H9 (cell line): ENCODE results near the gene RALGAPA2. TPM values are rescaled to one million over a fixed set of nuclear protein-coding genes. Genes with fewer than 3 reads are reported as not detected.

ENCODE experiments used
- DNase-seq: peaks from one replicate; pipeline ENCODE4 v3.0.0-alpha.2; 2017
- H2AFZ ChIP-seq: one replicate; pipeline ENCODE4 v1.6.1; 2013; ENCODE audit warnings: mild to moderate bottlenecking, low read length, control low read depth, moderate library complexity
- H2AK5ac ChIP-seq: 2 replicates; pipeline ENCODE4 v1.6.1; 2013; ENCODE audit warnings: low read length, control low read depth, mixed read lengths; ENCODE audit not compliant: insufficient read length
- H2BK120ac ChIP-seq: one replicate; pipeline ENCODE4 v1.6.1; 2013; ENCODE audit warnings: low read depth, mild to moderate bottlenecking, low read length, control low read depth, inconsistent platforms; ENCODE audit not compliant: poor library complexity, severe bottlenecking
- H2BK12ac ChIP-seq: 2 replicates; pipeline ENCODE4 v1.6.1; 2013; ENCODE audit warnings: low read length, control low read depth, mixed read lengths, low read depth; ENCODE audit not compliant: insufficient read length
- H2BK15ac ChIP-seq: 2 replicates; pipeline ENCODE4 v1.6.1; 2013; ENCODE audit warnings: low read depth, low read length, control low read depth
- H2BK20ac ChIP-seq: one replicate; pipeline ENCODE4 v1.6.1; 2013; ENCODE audit warnings: low read depth, mild to moderate bottlenecking, low read length, control low read depth, inconsistent platforms; ENCODE audit not compliant: poor library complexity, severe bottlenecking
- H2BK5ac ChIP-seq: 2 replicates; pipeline ENCODE4 v1.6.1; 2013; ENCODE audit warnings: low read length, control low read depth, mixed read lengths; ENCODE audit not compliant: insufficient read length
- H3K14ac ChIP-seq: 2 replicates; pipeline ENCODE4 v1.6.1; 2013; ENCODE audit warnings: low read length, control low read depth; ENCODE audit not compliant: insufficient read depth
- H3K18ac ChIP-seq: 2 replicates; pipeline ENCODE4 v1.6.1; 2013; ENCODE audit warnings: low read depth, mild to moderate bottlenecking, mixed read lengths, low read length, control low read depth; ENCODE audit not compliant: insufficient read length
- H3K23ac ChIP-seq: 2 replicates; pipeline ENCODE4 v1.6.1; 2013; ENCODE audit warnings: low read length, control low read depth, mixed read lengths, low read depth; ENCODE audit not compliant: insufficient read length
- H3K23me2 ChIP-seq: 2 replicates; pipeline ENCODE4 v1.6.1; 2013; ENCODE audit warnings: low read depth, mild to moderate bottlenecking, mixed read lengths, low read length, control low read depth; ENCODE audit not compliant: insufficient read length, poor library complexity, severe bottlenecking
- H3K27ac ChIP-seq: 2 replicates; pipeline ENCODE4 v1.5.1; 2013; ENCODE audit warnings: low read length, control low read depth, mixed read lengths, low read depth; ENCODE audit not compliant: insufficient read length
- H3K27me3 ChIP-seq: 2 replicates; pipeline ENCODE4 v1.6.1; 2013; ENCODE audit warnings: low read length, control low read depth, inconsistent platforms; ENCODE audit not compliant: insufficient read depth
- H3K4ac ChIP-seq: 2 replicates; pipeline ENCODE4 v1.6.1; 2013; ENCODE audit warnings: low read depth, mild to moderate bottlenecking, control low read depth, inconsistent platforms, low read length, moderate library complexity
- H3K4me1 ChIP-seq: 2 replicates; pipeline ENCODE4 v1.6.1; 2013; ENCODE audit warnings: low read length, control low read depth, inconsistent platforms; ENCODE audit not compliant: insufficient read depth
- H3K4me2 ChIP-seq: 2 replicates; pipeline ENCODE4 v1.6.1; 2013; ENCODE audit warnings: low read length, control low read depth, mixed read lengths; ENCODE audit not compliant: insufficient read length, insufficient read depth
- H3K56ac ChIP-seq: 2 replicates; pipeline ENCODE4 v1.6.1; 2013; ENCODE audit warnings: low read depth, mild to moderate bottlenecking, mixed read lengths, low read length, control low read depth; ENCODE audit not compliant: insufficient read length
- H3K79me1 ChIP-seq: 2 replicates; pipeline ENCODE4 v1.6.1; 2013; ENCODE audit warnings: low read depth, mild to moderate bottlenecking, moderate library complexity, low read length, control low read depth, inconsistent platforms; ENCODE audit not compliant: insufficient read depth, poor library complexity, severe bottlenecking
- H3K79me2 ChIP-seq: 2 replicates; pipeline ENCODE4 v1.6.1; 2013; ENCODE audit warnings: low read length, control low read depth, inconsistent platforms; ENCODE audit not compliant: insufficient read depth
- H3K9ac ChIP-seq: 2 replicates; pipeline ENCODE4 v1.6.1; 2013; ENCODE audit warnings: low read length, control low read depth, mixed read lengths; ENCODE audit not compliant: insufficient read length; ENCODE audit errors: extremely low read depth
- H3K9me3 ChIP-seq: one replicate; pipeline ENCODE4 v1.6.1; 2013; ENCODE audit warnings: low read depth, low read length, inconsistent platforms; ENCODE audit not compliant: control insufficient read depth
- H3T11ph ChIP-seq: one replicate; pipeline ENCODE4 v1.6.1; 2013; ENCODE audit warnings: mild to moderate bottlenecking, low read length, control low read depth, inconsistent platforms
- H4K20me1 ChIP-seq: one replicate; pipeline ENCODE4 v1.6.1; 2013; ENCODE audit not compliant: control insufficient read depth, insufficient read length, insufficient read depth
- H4K5ac ChIP-seq: 2 replicates; pipeline ENCODE4 v1.6.1; 2013; ENCODE audit warnings: low read depth, mild to moderate bottlenecking, mixed read lengths, low read length, control low read depth; ENCODE audit not compliant: insufficient read length
- H4K8ac ChIP-seq: replicated peaks from 2 replicates; pipeline ENCODE4 v1.6.1; 2013; ENCODE audit warnings: low read length, control low read depth, mixed read lengths, low read depth; ENCODE audit not compliant: insufficient read length
- H4K91ac ChIP-seq: 2 replicates; pipeline ENCODE4 v1.6.1; 2013; ENCODE audit warnings: low read depth, mild to moderate bottlenecking, moderate library complexity, mixed read lengths, low read length, control low read depth; ENCODE audit not compliant: insufficient read length
- H3K27ac Mint-ChIP-seq, 3 experiments: 2 replicates in 2 of 3; 3 replicates in 1 of 3; pipeline ENCODE4 v1.8.0; 2020 to 2021; ENCODE audit warnings: mixed read lengths in 3 of 3, mild to moderate bottlenecking in 1 of 3, moderate library complexity in 1 of 3
- H3K27me3 Mint-ChIP-seq: 2 replicates; pipeline ENCODE4 v1.8.0; 2021; ENCODE audit warnings: low read depth, mild to moderate bottlenecking, moderate library complexity, mixed read lengths
- H3K36me3 Mint-ChIP-seq, 3 experiments: 2 replicates in 2 of 3; 3 replicates in 1 of 3; pipeline ENCODE4 v1.8.0; 2020 to 2021; ENCODE audit warnings: low read depth in 3 of 3, mixed read lengths in 3 of 3; ENCODE audit not compliant: insufficient read depth in 1 of 3
- H3K4me1 Mint-ChIP-seq, 2 experiments: 2 replicates each; pipeline ENCODE4 v1.8.0; 2020; ENCODE audit warnings: mixed read lengths in 2 of 2
- H3K4me3 Mint-ChIP-seq, 2 experiments: 2 replicates in 1 of 2; 3 replicates in 1 of 2; pipeline ENCODE4 v1.8.0; 2020 to 2021; ENCODE audit warnings: mild to moderate bottlenecking in 2 of 2, mixed read lengths in 2 of 2, moderate library complexity in 1 of 2
- H3K9me3 Mint-ChIP-seq, 2 experiments: 2 replicates in 1 of 2; 3 replicates in 1 of 2; pipeline ENCODE4 v1.8.0; 2020; ENCODE audit warnings: mild to moderate bottlenecking in 2 of 2, mixed read lengths in 2 of 2, moderate library complexity in 1 of 2
- CTCF ChIP-seq: fragments of 200-600 bp; sonication (generic); conservative IDR thresholded peaks from 3 replicates; pipeline ENCODE4 v1.8.0; 2021; ENCODE audit warnings: antibody characterized with exemption, mild to moderate bottlenecking
- WGBS: extraction: QIAGEN DNeasy Blood & Tissue Kit; methylation state at CpG from one replicate; pipeline ENCODE4 v1.1.7; 2013; ENCODE audit warnings: missing lambda C conversion rate, low lambda C conversion rate, mixed read lengths; ENCODE audit not compliant: insufficient read length; ENCODE audit errors: extremely low coverage; 5-methylcytosine and 5-hydroxymethylcytosine counted together
- total RNA-seq: library from RNA; stranded (reverse); gene quantifications from 2 replicates; pipeline ENCODE4 v1.2.1, GENCODE V29; 2021

Gene RALGAPA2
- total RNA-seq, 1 experiment from 2014 or later: 16.6 TPM

- Histone ChIP-seq H3K9me3 (peaks cover 5% of the 10 kb centered on the region), H2BK15ac (no peak overlapping the region), H2AFZ (no peak overlapping the region), H2BK20ac (no peak overlapping the region), H2AK5ac (no peak overlapping the region), H3K23ac (no peak overlapping the region), H3K56ac (no peak overlapping the region), H2BK5ac (no peak overlapping the region), H2BK12ac (no peak overlapping the region), H4K5ac (no peak overlapping the region), H3K79me1 (no peaks in the 10 kb centered on the region), H3K9ac (no peak overlapping the region), H4K8ac (no peak overlapping the region), H3K4me2 (no peak overlapping the region), H3K14ac (no peak overlapping the region), H4K91ac (no peak overlapping the region), H3K4me1 (no peaks in the 10 kb centered on the region), H4K20me1 (no peaks in the 10 kb centered on the region), H3K27me3 (no peaks in the 10 kb centered on the region), H3K18ac (peak overlapping the region; percentile 66), H3K23me2 (no peaks in the 10 kb centered on the region), H3K4ac (no peak overlapping the region), H3T11ph (no peak overlapping the region), H2BK120ac (no peak overlapping the region), H3K79me2 (no peaks in the 10 kb centered on the region), H3K27ac (no peak overlapping the region)
- Mint-ChIP-seq H3K36me3 (peaks cover 5 to 7% (median 7%) of the 10 kb centered on the region in 3 experiments), H3K27ac (peak overlapping the region; percentile 86 to 97 (median 94); a peak in 6 of 7 replicates), H3K4me3 (no peak overlapping the region), H3K4me1 (peaks cover 24 to 35% of the 10 kb centered on the region in 2 experiments), H3K27me3 (peaks cover 2% of the 10 kb centered on the region; the same call in 1 of the 2 replicates), H3K9me3 (peaks cover 4 to 7% of the 10 kb centered on the region in 2 experiments; a peak in 4 of 5 replicates)
- TF ChIP-seq CTCF: no peak
- no peak for DNase-seq
- no CpG with 5 or more reads among the region's 5 CpGs for WGBS
These were observed 31.8 kb upstream of the RALGAPA2 start for GRCh38 chr20:20744170-20744725.
